HepG2 (cell line): ENCODE data around the gene GLT1D1. TPM values are rescaled to one million over a fixed set of nuclear protein-coding genes. Genes with fewer than 3 reads are reported as not detected.

ENCODE experiments used
- ARNT ChIP-seq: fragments of 450-650 bp; IDR thresholded peaks from 2 replicates; pipeline ENCODE4 v1.6.1; 2017
- ARNT2 ChIP-seq: sonication (generic); formaldehyde crosslinking; IDR thresholded peaks from 2 replicates; pipeline ENCODE4 v1.8.0; 2022; ENCODE audit warnings: mild to moderate bottlenecking, low read depth, missing genetic modification reagents, moderate library complexity
- ATF7-NPFF ChIP-seq: sonication (generic); formaldehyde crosslinking; IDR thresholded peaks from 2 replicates; pipeline ENCODE4 v1.8.1; 2023; ENCODE audit warnings: mild to moderate bottlenecking, low read depth, missing genetic modification reagents, moderate library complexity
- DDIT3 ChIP-seq: sonication (generic); formaldehyde crosslinking; IDR thresholded peaks from 2 replicates; pipeline ENCODE4 v1.4.0; 2020; ENCODE audit warnings: mild to moderate bottlenecking, missing genetic modification reagents
- EED ChIP-seq: sonication (generic); formaldehyde crosslinking; IDR thresholded peaks from 2 replicates; pipeline ENCODE4 v1.5.0; 2020; ENCODE audit warnings: mild to moderate bottlenecking, missing genetic modification reagents
- ETV5 ChIP-seq: IDR thresholded peaks from 2 replicates; pipeline ENCODE4 v1.6.1; 2018; ENCODE audit warnings: missing biosample characterization, missing genetic modification reagents, inconsistent platforms, borderline replicate concordance
- HMG20A ChIP-seq: IDR thresholded peaks from 2 replicates; pipeline ENCODE4 v1.6.1; 2016; ENCODE audit warnings: borderline replicate concordance
- HMG20B ChIP-seq: conservative IDR thresholded peaks from 2 replicates; pipeline ENCODE4 v1.6.1; 2016; ENCODE audit warnings: missing genetic modification reagents, missing compliant biosample characterization
- HNF4A ChIP-seq: sonication (generic); formaldehyde crosslinking; IDR thresholded peaks from 2 replicates; pipeline ENCODE4 v1.4.0; 2020; ENCODE audit warnings: missing genetic modification reagents
- HOXA7 ChIP-seq: sonication (generic); formaldehyde crosslinking; IDR thresholded peaks from 2 replicates; pipeline ENCODE4 v1.8.1; 2022; ENCODE audit warnings: mild to moderate bottlenecking, missing genetic modification reagents, moderate library complexity
- KLF9 ChIP-seq: IDR thresholded peaks from 2 replicates; pipeline ENCODE4 v1.6.1; 2016; ENCODE audit warnings: low read depth
- NR2C2 ChIP-seq: sonication (generic); formaldehyde crosslinking; IDR thresholded peaks from 2 replicates; pipeline ENCODE4 v1.4.0; 2020; ENCODE audit warnings: missing genetic modification reagents, mild to moderate bottlenecking, moderate library complexity, borderline replicate concordance
- PLSCR1 ChIP-seq: sonication (generic); formaldehyde crosslinking; IDR thresholded peaks from 2 replicates; pipeline ENCODE4 v1.5.0; 2020; ENCODE audit warnings: missing genetic modification reagents, mild to moderate bottlenecking, borderline replicate concordance
- POGZ ChIP-seq: sonication (generic); formaldehyde crosslinking; IDR thresholded peaks from 2 replicates; pipeline ENCODE4 v1.4.0; 2020; ENCODE audit warnings: mild to moderate bottlenecking, missing genetic modification reagents
- ZBTB33 ChIP-seq: sonication (generic); formaldehyde crosslinking; IDR thresholded peaks from 2 replicates; pipeline ENCODE4 v1.4.0; 2020; ENCODE audit warnings: missing genetic modification reagents
- ZC3H13 ChIP-seq: sonication (generic); formaldehyde crosslinking; IDR thresholded peaks from 2 replicates; pipeline ENCODE4 v1.8.1; 2023; ENCODE audit warnings: mild to moderate bottlenecking, missing genetic modification reagents, moderate library complexity
- ZNF281 ChIP-seq: sonication (generic); formaldehyde crosslinking; IDR thresholded peaks from 2 replicates; pipeline ENCODE4 v1.4.0; 2020; ENCODE audit warnings: missing genetic modification reagents, borderline replicate concordance
- ZNF292 ChIP-seq: sonication (generic); formaldehyde crosslinking; IDR thresholded peaks from 2 replicates; pipeline ENCODE4 v1.8.1; 2022; ENCODE audit warnings: mild to moderate bottlenecking, low read depth, missing genetic modification reagents, borderline replicate concordance
- ZNF331 ChIP-seq: sonication (generic); formaldehyde crosslinking; IDR thresholded peaks from 2 replicates; pipeline ENCODE4 v1.4.0; 2020; ENCODE audit warnings: missing genetic modification reagents
- ZNF652 ChIP-seq: IDR thresholded peaks from 2 replicates; pipeline ENCODE4 v1.6.1; 2016; ENCODE audit warnings: low read depth, borderline replicate concordance
- ZNF674 ChIP-seq: sonication (generic); formaldehyde crosslinking; IDR thresholded peaks from 2 replicates; pipeline ENCODE4 v1.5.0; 2020; ENCODE audit warnings: low read depth, mild to moderate bottlenecking, missing genetic modification reagents
- ZSCAN9 ChIP-seq: IDR thresholded peaks from 2 replicates; pipeline ENCODE4 v1.6.1; 2016; ENCODE audit warnings: borderline replicate concordance
- polyA plus RNA-seq, 8 experiments: library from polyadenylated mRNA; depleted of rRNA in 3 of 8; stranded (reverse) in 7 of 8; unstranded in 1 of 8; fragments of >200 nt; fragmentation: Illumina TruSeq in 4 of 8; extraction: Trizol in 4 of 8; gene quantifications; 2 replicates each; pipeline versions ENCODE4 v1.2.1 to v1.2.3, GENCODE V29; 2011 to 2016; ENCODE audit warnings: low read depth in 4 of 8, missing spikeins in 1 of 8, mixed read lengths in 1 of 8; ENCODE audit not compliant: insufficient read depth in 1 of 8
- total RNA-seq, 5 experiments: library from RNA; depleted of rRNA; stranded (reverse); fragments of >200 nt; fragmentation: Illumina TruSeq; extraction: Trizol; gene quantifications; 2 replicates each; pipeline ENCODE4 v1.2.3, GENCODE V29; 2016; ENCODE audit warnings: low read depth in 1 of 5

Gene GLT1D1
- total and polyA plus RNA-seq, 2 of the 13 experiments (the other 11 are each of a cell fraction or from before 2014, with no cell fraction given), result 0.09 to 0.17 TPM

- TF ChIP-seq ZBTB33, result no peak
- TF ChIP-seq EED (CRISPR knock-in tag), result no peak
- TF ChIP-seq HNF4A (CRISPR knock-in tag), result no peak; the same call in 1 of the 2 replicates
- peak; percentile 62; the same call in 1 of the 2 replicates for TF ChIP-seq ZNF331 (CRISPR knock-in tag)
- peak; percentile 98 for TF ChIP-seq ARNT2
- TF ChIP-seq ZNF281 (CRISPR knock-in tag), result 0 out of 2 replicates have a peak, but pooled peaks have one; percentile 9
- no peak for TF ChIP-seq PLSCR1 (CRISPR knock-in tag)
- TF ChIP-seq ZNF652, result no peak
- TF ChIP-seq HMG20B, result peak; percentile 53; the same call in 1 of the 2 replicates
- TF ChIP-seq KLF9 (CRISPR knock-in tag), result no peak
- peak; percentile 63; the same call in 1 of the 2 replicates for TF ChIP-seq ZSCAN9 (CRISPR knock-in tag)
- peak; percentile 93 for TF ChIP-seq POGZ (CRISPR knock-in tag)
- TF ChIP-seq ZC3H13 (CRISPR knock-in tag), result no peak
- peak; percentile 88 for TF ChIP-seq ETV5 (CRISPR knock-in tag)
- no peak for TF ChIP-seq ZNF292 (CRISPR knock-in tag)
- no peak; the same call in none of the 2 replicates for TF ChIP-seq ATF7-NPFF
- peak; percentile 67 for TF ChIP-seq NR2C2 (CRISPR knock-in tag)
- TF ChIP-seq ARNT, result no peak
- TF ChIP-seq HOXA7 (CRISPR knock-in tag), result no peak
- TF ChIP-seq ZNF674, result no peak
- no peak for TF ChIP-seq HMG20A
- TF ChIP-seq DDIT3 (CRISPR knock-in tag), result no peak
Observed at GRCh38 chr12:128823916-128824839, 29.1 kb upstream of the GLT1D1 start, which contains the start of gene SLC15A4 (continued).
